Suprapubic skin (tissue), 4 donors: ENCODE results near the gene PEX19. TPM values are rescaled to one million over a fixed set of nuclear protein-coding genes. Genes with fewer than 3 reads are reported as not detected.

Experiments used
- DNase-seq, 2 donors: peaks; one replicate each; pipeline ENCODE4 v3.0.0-alpha.2; 2019; ENCODE audit warnings: low spot score in 2 of 2
- H3K27ac ChIP-seq: fragments of 200-600 bp; sonication (generic); one replicate; pipeline ENCODE4 v1.5.1; 2019
- H3K27me3 ChIP-seq: fragments of 200-600 bp; sonication (generic); one replicate; pipeline ENCODE4 v1.5.1; 2019
- H3K36me3 ChIP-seq: fragments of 200-600 bp; sonication (generic); one replicate; pipeline ENCODE4 v1.5.1; 2019
- H3K4me1 ChIP-seq: fragments of 200-600 bp; sonication (generic); one replicate; pipeline ENCODE4 v1.5.1; 2019
- H3K4me3 ChIP-seq: fragments of 200-600 bp; sonication (generic); one replicate; pipeline ENCODE4 v1.5.1; 2019; ENCODE audit warnings: mild to moderate bottlenecking
- H3K9me3 ChIP-seq: fragments of 200-600 bp; sonication (generic); one replicate; pipeline ENCODE4 v1.5.1; 2019
- CTCF ChIP-seq, 2 donors: fragments of 200-600 bp in 1 of 2; fragments of 450-650 bp in 1 of 2; sonication (generic) in 1 of 2; IDR thresholded peaks; one replicate each; pipeline ENCODE4 v1.5.1; 2016 to 2019; ENCODE audit warnings: antibody characterized with exemption in 2 of 2, mild to moderate bottlenecking in 1 of 2, moderate library complexity in 1 of 2
- EP300 ChIP-seq: sonication (generic); formaldehyde crosslinking; IDR thresholded peaks from one replicate; pipeline ENCODE4 v1.6.1; 2017; ENCODE audit warnings: antibody characterized with exemption
- POLR2A ChIP-seq, 2 donors: fragments of 450-650 bp; IDR thresholded peaks; one replicate each; pipeline ENCODE4 v1.6.1; 2017; ENCODE audit warnings: antibody characterized with exemption in 2 of 2, mild to moderate bottlenecking in 2 of 2, moderate library complexity in 2 of 2
- POLR2AphosphoS5 ChIP-seq, 3 donors: sonication (generic); formaldehyde crosslinking; IDR thresholded peaks; one replicate each; pipeline ENCODE4 v1.6.1; 2017; ENCODE audit warnings: antibody characterized with exemption in 3 of 3
- WGBS: methylation state at CpG from one replicate; pipeline ENCODE4 v1.1.5; 2018; 5-methylcytosine and 5-hydroxymethylcytosine counted together
- total RNA-seq, 4 donors: library from RNA; depleted of rRNA; stranded (reverse); fragments of >200 nt; gene quantifications; one replicate each; pipeline ENCODE4 v1.1.0, GENCODE V29; 2016

The PEX19 gene
- total RNA-seq, 4 donors from 2014 or later = 36.3 to 47.3 (median 45.0) TPM

- Histone ChIP-seq H3K4me1 (peaks cover 57% of the 10 kb centered on the region), H3K27ac (no peak overlapping the region), H3K9me3 (no peaks in the 10 kb centered on the region), H3K27me3 (no peaks in the 10 kb centered on the region), H3K36me3 (peaks cover 4% of the 10 kb centered on the region), H3K4me3 (no peak overlapping the region)
- TF ChIP-seq CTCF (IDR thresholded peaks at IDR 0.05) (no peak), POLR2A (IDR thresholded peaks at IDR 0.05) (no peak), POLR2AphosphoS5 (IDR thresholded peaks at IDR 0.05) (no peak), EP300 (no peak)
- WGBS = 88% methylated on average over 7 of the region's 7 CpGs
- DNase-seq = no peak
Measured at GRCh38 chr1:160258177-160258798, 26.6 kb downstream of the PEX19 start.

DNA sequence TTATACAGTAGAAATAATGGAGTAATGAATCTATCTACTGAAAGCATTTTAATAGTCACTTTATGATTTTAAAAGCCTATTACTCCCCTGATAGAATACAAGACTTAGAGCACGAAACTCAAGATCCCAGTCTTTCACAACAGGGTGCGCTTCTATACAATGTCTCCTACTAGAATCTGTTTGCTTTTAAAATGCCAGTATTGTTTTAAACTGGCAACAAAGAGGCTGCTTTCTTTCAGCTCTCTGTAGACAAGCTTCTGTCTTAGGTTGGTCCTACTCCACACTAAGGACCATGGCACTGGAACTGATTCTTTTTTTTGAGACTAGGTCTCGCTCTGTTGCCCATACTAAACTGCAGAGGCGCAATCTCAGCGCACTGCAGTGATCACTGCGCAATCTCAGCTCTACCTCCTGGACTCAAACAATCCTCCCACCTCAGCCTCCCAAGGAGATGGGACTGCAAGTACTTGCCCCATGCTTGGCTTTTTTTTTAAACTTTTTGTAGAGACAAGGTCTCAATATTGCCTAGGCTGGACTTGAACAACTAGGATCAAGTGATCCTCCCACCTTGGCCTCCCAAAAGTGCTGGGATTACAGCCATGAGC is 27.4 kb downstream of the PEX19 start:
- H3K27ac ChIP-seq = no peak overlapping the region
- WGBS = 90% methylated on average over 6 of the region's 6 CpGs
- TF ChIP-seq POLR2AphosphoS5 (IDR thresholded peaks at IDR 0.05) (no peak), POLR2A (IDR thresholded peaks at IDR 0.05) (no peak), CTCF (IDR thresholded peaks at IDR 0.05) (no peak), EP300 (no peak)
- no peak overlapping the region for H3K4me3 ChIP-seq
- peaks cover 52% of the 10 kb centered on the region for H3K4me1 ChIP-seq
- no peak for DNase-seq
- H3K36me3 ChIP-seq = peaks cover 4% of the 10 kb centered on the region
- H3K9me3 ChIP-seq = no peaks in the 10 kb centered on the region
- no peaks in the 10 kb centered on the region for H3K27me3 ChIP-seq

DNA sequence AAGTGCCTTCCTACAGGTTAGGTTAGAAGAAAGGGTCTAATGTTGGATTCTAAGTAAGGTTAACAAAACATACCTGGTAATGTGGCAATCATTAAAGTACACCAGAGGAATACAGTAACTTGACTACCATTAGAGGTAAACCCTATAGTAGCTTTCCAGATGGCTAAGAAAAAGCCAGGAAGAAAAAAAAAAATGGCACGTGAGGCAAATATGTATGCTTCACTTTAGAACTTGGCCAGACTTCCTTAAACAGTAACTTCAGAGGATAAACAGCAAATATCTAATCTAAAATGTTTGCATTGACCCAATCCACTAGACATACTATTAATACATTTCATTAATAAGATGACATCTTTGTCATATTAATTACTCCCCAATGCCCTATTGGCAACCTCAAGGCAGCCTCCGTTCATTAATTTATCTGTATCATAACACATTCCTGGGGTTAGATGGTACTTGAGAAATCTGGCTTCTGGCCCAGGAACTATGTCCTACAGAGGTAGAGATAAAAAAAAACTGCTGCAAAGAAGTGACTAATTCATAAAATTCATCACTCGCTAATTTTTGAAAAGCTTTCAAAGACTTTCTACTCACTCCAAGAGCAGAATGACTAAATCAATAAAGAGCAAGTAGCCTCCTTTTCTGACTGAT is 28.4 kb downstream of the PEX19 start:
- WGBS = 28% methylated on average over 3 of the region's 3 CpGs
- H3K9me3 ChIP-seq = no peaks in the 10 kb centered on the region
- TF ChIP-seq CTCF (IDR thresholded peaks at IDR 0.05) = no peak
- TF ChIP-seq POLR2AphosphoS5 (IDR thresholded peaks at IDR 0.05) = no peak
- TF ChIP-seq POLR2A (IDR thresholded peaks at IDR 0.05) = no peak
- no peak for TF ChIP-seq EP300
- H3K36me3 ChIP-seq = peaks cover 4% of the 10 kb centered on the region
- DNase-seq = no peak
- no peak overlapping the region for H3K4me3 ChIP-seq
- no peak overlapping the region for H3K27ac ChIP-seq
- no peaks in the 10 kb centered on the region for H3K27me3 ChIP-seq
- H3K4me1 ChIP-seq = peaks cover 58% of the 10 kb centered on the region

DNA sequence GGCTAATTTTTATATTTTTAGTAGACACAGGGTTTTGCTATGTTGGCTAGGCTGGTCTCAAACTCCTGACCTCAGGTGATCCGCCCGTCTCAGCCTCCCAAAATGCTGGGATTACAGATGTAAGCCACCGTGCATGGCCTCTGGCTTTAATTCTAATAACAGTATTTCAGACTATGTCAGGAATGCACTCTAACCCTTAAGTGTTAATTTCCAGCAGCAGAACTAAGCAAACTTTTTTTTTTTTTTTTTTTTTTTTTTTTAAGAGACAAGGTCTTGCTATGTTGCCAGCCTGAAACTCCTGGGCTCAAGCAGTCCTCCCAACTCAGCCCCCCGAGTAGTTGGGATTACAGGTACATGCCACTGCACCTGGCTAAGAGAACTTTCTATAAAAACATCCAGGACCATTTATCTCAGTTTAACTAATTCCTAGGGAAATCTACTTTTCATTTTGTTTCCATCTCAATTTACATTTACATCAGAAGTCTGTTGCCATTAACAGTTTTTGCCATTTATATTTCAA is 29.1 kb downstream of the PEX19 start:
- 89% methylated on average over 4 of the region's 4 CpGs for WGBS
- Histone ChIP-seq H3K27me3 (no peaks in the 10 kb centered on the region), H3K4me1 (peaks cover 57% of the 10 kb centered on the region), H3K27ac (no peak overlapping the region), H3K36me3 (peaks cover 4% of the 10 kb centered on the region), H3K9me3 (no peaks in the 10 kb centered on the region), H3K4me3 (no peak overlapping the region)
- TF ChIP-seq CTCF (IDR thresholded peaks at IDR 0.05) = no peak
- no peak for DNase-seq
